Stimulated activated effector memory CD8-positive, alpha-beta T cell treated with anti-CD3 and anti-CD28 coated beads, Interleukin-12 subunit alpha, Interleukin-12 subunit beta, amount 100 ng/mL, for 72 hours (primary cell): ENCODE data around the gene MS4A6A.

Experiments used
- ATAC-seq: fragments of 150-1000 bp; cut with Tn5 transposase; 2 replicates; pipeline ENCODE4 v1.10.0; 2021
- DNase-seq, 2 donors: peaks; one replicate each; pipeline ENCODE4 v3.0.0; 2021 to 2022; ENCODE audit warnings: low spot score in 2 of 2
- H3K27ac Mint-ChIP-seq: one replicate; pipeline ENCODE4 v1.8.0; 2022; ENCODE audit warnings: mild to moderate bottlenecking, mixed read lengths
- H3K36me3 Mint-ChIP-seq: one replicate; pipeline ENCODE4 v1.8.0; 2022; ENCODE audit warnings: mild to moderate bottlenecking, mixed read lengths
- H3K4me1 Mint-ChIP-seq: one replicate; pipeline ENCODE4 v1.8.0; 2022; ENCODE audit warnings: mixed read lengths
- H3K4me3 Mint-ChIP-seq: one replicate; pipeline ENCODE4 v1.8.0; 2022; ENCODE audit warnings: mild to moderate bottlenecking, mixed read lengths
- H3K9me3 Mint-ChIP-seq: one replicate; pipeline ENCODE4 v1.8.0; 2022; ENCODE audit warnings: mixed read lengths

MS4A6A gene

DNA sequence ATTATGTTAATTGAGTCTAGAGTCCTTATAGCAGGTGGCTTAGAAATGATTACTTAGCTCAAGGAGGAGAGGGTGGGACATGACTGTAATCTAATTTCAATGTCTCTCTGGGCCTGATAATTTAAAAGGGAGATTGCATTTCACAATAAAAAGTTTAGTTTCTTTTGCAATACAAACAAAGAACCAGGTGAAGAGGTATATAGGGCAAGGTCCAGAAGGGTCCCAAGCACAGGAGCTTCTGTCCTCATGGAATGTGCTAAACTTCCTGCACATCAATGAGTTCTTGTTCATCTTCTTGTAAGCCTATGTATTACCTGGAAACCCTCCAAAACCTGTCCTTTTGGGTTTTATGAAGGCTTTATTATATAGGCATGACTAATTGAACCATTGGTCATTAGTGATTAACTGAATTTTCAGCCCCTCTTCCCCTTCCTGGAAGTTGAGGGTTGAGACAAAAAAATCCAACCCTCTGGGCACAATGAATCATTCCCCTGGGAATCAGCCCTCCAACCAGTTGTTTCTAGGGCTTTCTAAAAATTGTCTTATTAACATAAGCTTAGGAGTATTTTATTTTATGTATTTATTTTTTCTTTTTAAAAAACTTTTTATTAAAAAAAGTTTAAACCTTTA lies 56.8 kb downstream of the MS4A6A start:
- H3K9me3 Mint-ChIP-seq, result no peaks in the 10 kb centered on the region
- ATAC-seq, result no peak
- no peak for DNase-seq
- no peaks in the 10 kb centered on the region for H3K4me1 Mint-ChIP-seq
- no peak overlapping the region for H3K4me3 Mint-ChIP-seq
- no peak overlapping the region for H3K27ac Mint-ChIP-seq
- no peaks in the 10 kb centered on the region for H3K36me3 Mint-ChIP-seq

DNA sequence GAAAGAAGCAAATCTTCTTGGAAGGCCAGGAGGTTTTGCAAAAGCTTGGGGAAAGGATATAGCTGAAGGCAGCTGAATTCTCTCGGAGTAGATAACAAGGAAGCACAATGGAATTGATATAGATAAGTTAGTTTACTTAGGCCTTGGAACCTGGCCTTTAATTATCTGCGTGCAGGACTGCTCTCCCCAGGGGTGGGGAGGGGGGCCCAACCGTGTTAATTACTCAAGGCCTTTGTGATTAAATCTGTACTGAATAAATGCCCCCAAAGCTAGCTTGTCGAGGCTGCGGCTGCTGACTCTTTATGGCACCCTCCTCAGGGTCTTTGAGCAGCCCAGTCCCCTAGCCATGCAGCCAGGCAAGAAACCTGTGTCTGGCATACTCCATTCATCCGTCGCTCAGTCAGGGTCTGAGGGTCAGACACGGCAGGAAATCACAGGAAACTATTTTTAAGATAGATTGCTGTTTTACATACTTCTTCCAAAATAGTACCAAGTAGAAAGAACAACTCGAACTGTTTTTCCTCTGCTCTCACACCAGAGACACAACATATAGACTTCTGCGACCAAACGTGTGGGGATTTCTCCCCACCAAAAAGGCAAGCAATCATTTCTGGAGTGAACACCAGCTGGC lies 58.0 kb downstream of the MS4A6A start:
- ATAC-seq (no peak), DNase-seq (no peak)
- no peak overlapping the region for H3K4me3 Mint-ChIP-seq
- H3K4me1 Mint-ChIP-seq, result no peaks in the 10 kb centered on the region
- H3K27ac Mint-ChIP-seq, result no peak overlapping the region
- H3K9me3 Mint-ChIP-seq, result no peaks in the 10 kb centered on the region
- H3K36me3 Mint-ChIP-seq, result no peaks in the 10 kb centered on the region
